ENCODE data around the gene NTSR2.

NTSR2 gene

GRCh38 chr2:11699686-11700670 is 30.0 kb upstream of the NTSR2 start:
- DNase-seq: no peak

- no peak for DNase-seq
These were observed 28.3 kb upstream of the NTSR2 start for GRCh38 chr2:11698009-11698922.

- DNase-seq: no peak
These were observed 27.3 kb upstream of the NTSR2 start for GRCh38 chr2:11697103-11697871.

- no peak for DNase-seq
These were observed 26.7 kb upstream of the NTSR2 start for GRCh38 chr2:11696736-11697102.

- no peak for DNase-seq
These were observed 25.6 kb upstream of the NTSR2 start for GRCh38 chr2:11695576-11695975.

- no peak for DNase-seq
These were observed 23.0 kb upstream of the NTSR2 start for GRCh38 chr2:11692966-11693521.

GRCh38 chr2:11691076-11691660 is 21.2 kb upstream of the NTSR2 start:
- no peak for DNase-seq

- peak; percentile 29 for DNase-seq
These were observed 18.5 kb upstream of the NTSR2 start for GRCh38 chr2:11688222-11689069.

- DNase-seq: no peak
These were observed 17.7 kb upstream of the NTSR2 start for GRCh38 chr2:11687736-11688135.

- no peak for DNase-seq
These were observed 16.0 kb upstream of the NTSR2 start for GRCh38 chr2:11685906-11686470.

GRCh38 chr2:11684894-11685460 is 15.0 kb upstream of the NTSR2 start:
- DNase-seq: no peak

GRCh38 chr2:11683966-11684365 is 14.0 kb upstream of the NTSR2 start:
- DNase-seq: no peak

GRCh38 chr2:11683476-11683875 is 13.5 kb upstream of the NTSR2 start:
- DNase-seq: no peak

GRCh38 chr2:11682590-11682915 is 12.6 kb upstream of the NTSR2 start:
- no peak for DNase-seq

- no peak for DNase-seq
These were observed 12.0 kb upstream of the NTSR2 start for GRCh38 chr2:11681722-11682589.

GRCh38 chr2:11680901-11681721 is 11.1 kb upstream of the NTSR2 start:
- DNase-seq: no peak

GRCh38 chr2:11680182-11680900 is 10.3 kb upstream of the NTSR2 start:
- no peak for DNase-seq

All from DMS 273 treated with DMSO at 0.1 percent for 48 hours (cell line).